K562 (cell line): ENCODE measurements around the gene PARP14.

Experiments used
- FOXA3 ChIP-seq, 2 experiments: fragments of 450-650 bp in 1 of 2; sonication (generic) in 1 of 2; formaldehyde crosslinking; IDR thresholded peaks in 1 of 2; conservative IDR thresholded peaks in 1 of 2; 2 replicates each; pipeline versions ENCODE4 v1.4.0 to v1.8.0; 2020 to 2022; ENCODE audit warnings: mild to moderate bottlenecking in 2 of 2, missing genetic modification reagents in 1 of 2
- FUS ChIP-seq: fragments of 200-400 bp; formaldehyde crosslinking; optimal IDR thresholded peaks from 2 replicates; pipeline ENCODE3; 2017; ENCODE audit warnings: low read depth, low read length
- MAX ChIP-seq: sonication (generic); formaldehyde crosslinking; IDR thresholded peaks from 2 replicates; pipeline ENCODE4 v1.9.0; 2022; ENCODE audit warnings: mild to moderate bottlenecking, missing genetic modification reagents
- NBN ChIP-seq: fragments of 450-650 bp; IDR thresholded peaks from 2 replicates; pipeline ENCODE4 v1.6.1; 2016; ENCODE audit warnings: low read depth, mild to moderate bottlenecking
- NR3C1 ChIP-seq: sonication (generic); formaldehyde crosslinking; IDR thresholded peaks from 2 replicates; pipeline ENCODE4 v1.8.1; 2022; ENCODE audit warnings: missing genetic modification reagents
- RREB1 ChIP-seq: fragments of 250-450 bp; sonication (Bioruptor Pico); IDR thresholded peaks from 2 replicates; pipeline ENCODE4 v1.4.0; 2020
- SMARCB1 ChIP-seq: IDR thresholded peaks from 2 replicates; pipeline ENCODE4 v1.6.1; 2011; ENCODE audit warnings: improper control_type of control experiment, low read depth; ENCODE audit not compliant: insufficient read length
- SMARCE1 ChIP-seq: fragments of 450-650 bp; IDR thresholded peaks from 2 replicates; pipeline ENCODE4 v1.7.1; 2016; ENCODE audit warnings: mild to moderate bottlenecking
- TARDBP ChIP-seq: fragments of 450-650 bp; IDR thresholded peaks from 2 replicates; pipeline ENCODE4 v1.6.1; 2016
- U2AF2 ChIP-seq: fragments of 200-400 bp; formaldehyde crosslinking; optimal IDR thresholded peaks from 2 replicates; pipeline ENCODE3; 2017; ENCODE audit warnings: low read depth, mild to moderate bottlenecking, low read length
- YY1 ChIP-seq, 3 experiments: IDR thresholded peaks; 2 replicates each; pipeline ENCODE4 v1.6.1; 2011; ENCODE audit warnings: low read length in 2 of 3, mild to moderate bottlenecking in 2 of 3, moderate library complexity in 2 of 3, borderline replicate concordance in 1 of 3, control low read depth in 1 of 3, low read depth in 1 of 3; ENCODE audit not compliant: insufficient read depth in 3 of 3, insufficient replicate concordance in 2 of 3, control insufficient read depth in 1 of 3, insufficient read length in 1 of 3; ENCODE audit errors: extremely low read depth in 1 of 3
- ZBTB1 ChIP-seq: sonication (generic); formaldehyde crosslinking; IDR thresholded peaks from 2 replicates; pipeline ENCODE4 v1.8.1; 2023; ENCODE audit warnings: missing genetic modification reagents, low read depth, mild to moderate bottlenecking, borderline replicate concordance

DNA sequence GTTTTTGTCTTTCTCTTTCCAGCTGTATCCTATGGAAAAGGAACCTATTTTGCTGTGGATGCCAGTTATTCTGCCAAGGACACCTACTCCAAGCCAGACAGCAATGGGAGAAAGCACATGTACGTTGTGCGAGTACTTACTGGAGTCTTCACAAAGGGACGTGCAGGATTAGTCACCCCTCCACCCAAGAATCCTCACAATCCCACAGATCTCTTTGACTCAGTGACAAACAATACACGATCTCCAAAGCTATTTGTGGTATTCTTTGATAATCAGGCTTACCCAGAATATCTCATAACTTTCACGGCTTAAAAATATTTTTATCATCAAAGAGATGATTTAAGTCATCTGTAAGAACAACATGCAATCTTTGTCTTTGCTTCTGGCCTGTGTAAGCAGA lies 44.9 kb upstream of the PARP14 start:
- no peak for TF ChIP-seq RREB1 (CRISPR knock-in tag)
- no peak for TF ChIP-seq FOXA3 (CRISPR knock-in tag; conservative IDR thresholded peaks at IDR 0.05 in 1 of 2, IDR thresholded peaks at IDR 0.05 in 1 of 2)
- TF ChIP-seq SMARCE1 = no peak
- TF ChIP-seq MAX (CRISPR knock-in tag) = no peak
- no peak for TF ChIP-seq ZBTB1
- no peak for TF ChIP-seq U2AF2
- no peak for TF ChIP-seq FUS
- TF ChIP-seq NBN = no peak
- TF ChIP-seq SMARCB1 = no peak
- TF ChIP-seq TARDBP = no peak
- no peak for TF ChIP-seq YY1 (IDR thresholded peaks at IDR 0.05; ENCODE audit: borderline replicate concordance in 1 of 3, control insufficient read depth in 1 of 3, extremely low read depth in 1 of 3, insufficient read depth in 3 of 3, insufficient read length in 1 of 3, insufficient replicate concordance in 2 of 3, low read depth in 1 of 3, low read length in 2 of 3)
- no peak for TF ChIP-seq NR3C1 (CRISPR knock-in tag)
